Measurements from ENCODE around the gene ANKRD37.

DNA sequence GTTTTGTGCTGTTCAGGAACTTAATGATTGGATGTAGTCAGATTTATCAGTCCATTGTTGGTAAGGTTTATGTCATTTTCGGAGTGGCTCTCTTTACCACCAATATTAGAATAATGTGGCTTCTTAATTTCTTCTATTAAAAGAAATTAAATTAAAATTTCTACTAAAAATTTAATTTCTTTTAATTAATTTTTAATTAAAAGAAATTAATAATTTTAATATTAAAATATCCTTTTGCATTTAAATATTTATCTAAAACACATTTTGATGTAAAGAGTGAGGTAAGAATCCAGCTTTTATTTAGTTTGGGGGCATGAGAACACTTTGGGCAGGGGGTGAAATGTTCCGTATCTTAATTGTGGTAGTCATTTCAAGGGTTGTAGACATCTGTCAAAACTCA lies 44.8 kb downstream of the ANKRD37 start:
- TF ChIP-seq CTCF (IDR thresholded peaks at IDR 0.05; ENCODE audit: low read depth, low read length, missing input control) (no peak), MAX (IDR thresholded peaks at IDR 0.05) (no peak), TAF1 (conservative IDR thresholded peaks at IDR 0.05) (no peak), GABPA (IDR thresholded peaks at IDR 0.05 in 1 of 2, conservative IDR thresholded peaks at IDR 0.05 in 1 of 2) (no peak)
